HepG2 (cell line): ENCODE data around the gene DDX17. TPM values are rescaled to one million over a fixed set of nuclear protein-coding genes. Genes with fewer than 3 reads are reported as not detected.

ENCODE experiments used
- ATAC-seq: fragments of 200-7000 bp; cut with Tn5 transposase; 3 replicates; pipeline ENCODE4 v1.9.1; 2020; ENCODE audit warnings: mild to moderate bottlenecking, moderate library complexity
- BruUV-seq: library from RNA; stranded (reverse); fragments of 400-500 nt; replicated peaks from 2 replicates; lab custom pipeline; 2021; lab: Mats Ljungman, UMichigan
- CTCF ChIA-PET: fragments of 300-600 bp; formaldehyde crosslinking; extraction: SDS; loops from one replicate; lab custom pipeline; 2021; ENCODE audit warnings: low total read pairs, inconsistent platforms, low intra/inter-chr PET ratio; lab: Yijun Ruan, JAX
- POLR2A ChIA-PET: fragments of 350-600 bp; sonication (Branson Sonifier 250); formaldehyde crosslinking; loops from one replicate; lab custom pipeline; 2020; ENCODE audit warnings: antibody characterized with exemption, inconsistent platforms; lab: Yijun Ruan, JAX
- DNase-seq: peaks from one replicate; pipeline ENCODE4 v3.0.0-alpha.2; 2015; ENCODE audit warnings: low spot score
- FAIRE-seq: peaks from 3 replicates; lab custom pipeline; 2011; peaks lifted over from hg19 to GRCh38; lab: Jason Lieb, UNC
- H2AFZ ChIP-seq: one replicate; pipeline ENCODE4 v1.6.1; 2011; ENCODE audit warnings: low read length, inconsistent platforms
- H3K27ac ChIP-seq: fragments of 300-600 bp; 3 replicates; pipeline ENCODE4 v1.8.0; 2011; ENCODE audit warnings: mixed run types, mild to moderate bottlenecking, mixed read lengths, low read length, inconsistent platforms; ENCODE audit not compliant: insufficient read depth; ENCODE audit errors: extremely low read length
- H3K27me3 ChIP-seq, 2 experiments: fragments of 200-600 bp in 1 of 2; 2 replicates in 1 of 2; 3 replicates in 1 of 2; pipeline versions ENCODE4 v1.6.0 to v1.8.0; 2011; ENCODE audit warnings: low read length in 2 of 2, mild to moderate bottlenecking in 2 of 2, moderate library complexity in 2 of 2, inconsistent platforms in 1 of 2; ENCODE audit not compliant: insufficient read depth in 2 of 2, control insufficient read depth in 1 of 2
- H3K36me3 ChIP-seq, 2 experiments: fragments of 200-600 bp in 1 of 2; replicated peaks in 1 of 2; 2 replicates in 1 of 2; 3 replicates in 1 of 2; pipeline versions ENCODE4 v1.5.1 to v1.8.0; 2011; ENCODE audit warnings: low read length in 2 of 2, inconsistent platforms in 1 of 2; ENCODE audit not compliant: insufficient read depth in 2 of 2, control insufficient read depth in 1 of 2
- H3K4me1 ChIP-seq: 2 replicates; pipeline ENCODE4 v1.5.1; 2012; ENCODE audit warnings: low read length, inconsistent platforms; ENCODE audit not compliant: insufficient read depth
- H3K4me2 ChIP-seq: 2 replicates; pipeline ENCODE4 v1.6.0; 2011; ENCODE audit warnings: low read depth, low read length, inconsistent platforms
- H3K4me3 ChIP-seq, 3 experiments: fragments of 200-600 bp in 1 of 3; sonication (generic), shearing (Covaris generic) in 1 of 3; replicated peaks in 1 of 3; 2 replicates each; pipeline ENCODE4 v1.5.1; 2011 to 2016; ENCODE audit warnings: low read length in 3 of 3, inconsistent platforms in 2 of 3, low read depth in 2 of 3, mild to moderate bottlenecking in 2 of 3, control low read depth in 1 of 3, mixed read lengths in 1 of 3; ENCODE audit not compliant: insufficient read depth in 1 of 3
- H3K79me2 ChIP-seq: one replicate; pipeline ENCODE4 v1.6.1; 2011; ENCODE audit warnings: low read length, inconsistent platforms; ENCODE audit not compliant: insufficient read depth
- H3K9ac ChIP-seq: 2 replicates; pipeline ENCODE4 v1.6.0; 2011; ENCODE audit warnings: mild to moderate bottlenecking, low read depth, low read length, inconsistent platforms; ENCODE audit not compliant: insufficient read depth
- H3K9me3 ChIP-seq: 2 replicates; pipeline ENCODE4 v1.5.1; 2012; ENCODE audit warnings: mild to moderate bottlenecking, low read length
- H4K20me1 ChIP-seq: 2 replicates; pipeline ENCODE4 v1.6.0; 2011; ENCODE audit warnings: inconsistent platforms, mild to moderate bottlenecking, low read length, moderate library complexity; ENCODE audit not compliant: insufficient read depth
- ATF7 ChIP-seq, 2 experiments: fragments of 450-650 bp in 1 of 2; sonication (generic) in 1 of 2; formaldehyde crosslinking in 1 of 2; IDR thresholded peaks; 2 replicates each; pipeline versions ENCODE4 v1.4.0 to v1.6.1; 2016 to 2020; ENCODE audit warnings: antibody characterized with exemption in 1 of 2, mild to moderate bottlenecking in 1 of 2, missing genetic modification reagents in 1 of 2
- CENPX ChIP-seq: sonication (generic); formaldehyde crosslinking; IDR thresholded peaks from 2 replicates; pipeline ENCODE4 v1.9.0; 2021; ENCODE audit warnings: mild to moderate bottlenecking, missing genetic modification reagents, moderate library complexity
- HMG20B ChIP-seq: conservative IDR thresholded peaks from 2 replicates; pipeline ENCODE4 v1.6.1; 2016; ENCODE audit warnings: missing genetic modification reagents, missing compliant biosample characterization
- KLF9 ChIP-seq: IDR thresholded peaks from 2 replicates; pipeline ENCODE4 v1.6.1; 2016; ENCODE audit warnings: low read depth
- MXD1 ChIP-seq: sonication (generic); formaldehyde crosslinking; IDR thresholded peaks from 2 replicates; pipeline ENCODE4 v1.4.0; 2020; ENCODE audit warnings: mild to moderate bottlenecking, missing genetic modification reagents
- NRL ChIP-seq: sonication (generic); formaldehyde crosslinking; IDR thresholded peaks from 2 replicates; pipeline ENCODE4 v1.5.0; 2020; ENCODE audit warnings: missing genetic modification reagents, mild to moderate bottlenecking, moderate library complexity, borderline replicate concordance
- POGZ ChIP-seq: sonication (generic); formaldehyde crosslinking; IDR thresholded peaks from 2 replicates; pipeline ENCODE4 v1.4.0; 2020; ENCODE audit warnings: mild to moderate bottlenecking, missing genetic modification reagents
- PRDM10 ChIP-seq: sonication (generic); formaldehyde crosslinking; IDR thresholded peaks from 2 replicates; pipeline ENCODE4 v1.4.0; 2020; ENCODE audit warnings: low read depth, missing genetic modification reagents
- ZNF232 ChIP-seq: sonication (generic); formaldehyde crosslinking; IDR thresholded peaks from 2 replicates; pipeline ENCODE4 v1.4.0; 2020; ENCODE audit warnings: missing genetic modification reagents, borderline replicate concordance
- ZNF572 ChIP-seq: sonication (generic); formaldehyde crosslinking; IDR thresholded peaks from 2 replicates; pipeline ENCODE4 v1.5.1; 2020; ENCODE audit warnings: mild to moderate bottlenecking, missing genetic modification reagents
- ZNF704 ChIP-seq: sonication (generic); formaldehyde crosslinking; IDR thresholded peaks from 2 replicates; pipeline ENCODE4 v1.8.1; 2023; ENCODE audit warnings: mild to moderate bottlenecking, inconsistent platforms, moderate library complexity, missing genetic modification reagents, borderline replicate concordance
- ZSCAN20 ChIP-seq: sonication (generic); formaldehyde crosslinking; IDR thresholded peaks from 2 replicates; pipeline ENCODE4 v1.4.0; 2020; ENCODE audit warnings: missing genetic modification reagents, mild to moderate bottlenecking, borderline replicate concordance
- ZSCAN25 ChIP-seq: sonication (generic); formaldehyde crosslinking; IDR thresholded peaks from 2 replicates; pipeline ENCODE4 v1.8.0; 2022; ENCODE audit warnings: mild to moderate bottlenecking, missing genetic modification reagents
- WGBS: methylation state at CpG from one replicate; pipeline ENCODE4 v1.1.6; 2017; ENCODE audit warnings: low lambda C conversion rate; 5-methylcytosine and 5-hydroxymethylcytosine counted together
- in situ Hi-C: cut with HindIII; loops from 2 replicates; pipeline ENCODE4 v1.10.0; 2017; ENCODE audit warnings: low pct_unique_long_range_greater_than_20kb; ENCODE audit not compliant: extremely low pct_ligation_motif_present
- intact Hi-C: fragments of 100-400 bp; cut with micrococcal nuclease; formaldehyde crosslinking; loops from one replicate; pipeline ENCODE4 v1.10.0; 2022; ENCODE audit not compliant: unreplicated experiment
- polyA plus RNA-seq, 8 experiments: library from polyadenylated mRNA; depleted of rRNA in 3 of 8; stranded (reverse) in 7 of 8; unstranded in 1 of 8; fragments of >200 nt; fragmentation: Illumina TruSeq in 4 of 8; extraction: Trizol in 4 of 8; gene quantifications; 2 replicates each; pipeline versions ENCODE4 v1.2.1 to v1.2.3, GENCODE V29; 2011 to 2016; ENCODE audit warnings: low read depth in 4 of 8, missing spikeins in 1 of 8, mixed read lengths in 1 of 8; ENCODE audit not compliant: insufficient read depth in 1 of 8
- total RNA-seq, 5 experiments: library from RNA; depleted of rRNA; stranded (reverse); fragments of >200 nt; fragmentation: Illumina TruSeq; extraction: Trizol; gene quantifications; 2 replicates each; pipeline ENCODE4 v1.2.3, GENCODE V29; 2016; ENCODE audit warnings: low read depth in 1 of 5

DDX17 gene
- total and polyA plus RNA-seq, 2 of the 13 experiments (the other 11 are each of a cell fraction or from before 2014, with no cell fraction given): 238 to 344 TPM

GRCh38 chr22:38456841-38457699 is 49.0 kb downstream of the DDX17 start:
- Histone ChIP-seq H3K4me1 (peaks cover 32% of the 10 kb centered on the region), H4K20me1 (no peaks in the 10 kb centered on the region), H3K27ac (no peak overlapping the region), H3K36me3 (no peaks in the 10 kb centered on the region), H3K4me2 (no peak overlapping the region), H2AFZ (no peak overlapping the region), H3K9ac (no peak overlapping the region), H3K79me2 (no peaks in the 10 kb centered on the region), H3K27me3 (peaks cover 15 to 69% of the 10 kb centered on the region in 2 experiments), H3K9me3 (no peaks in the 10 kb centered on the region), H3K4me3 (no peak overlapping the region)
- DNase-seq (no peak), ATAC-seq (no peak), FAIRE-seq (no peak)
- TF ChIP-seq ZNF232 (CRISPR knock-in tag): no peak
- TF ChIP-seq HMG20B (CRISPR knock-in tag): no peak
- TF ChIP-seq ZNF704 (CRISPR knock-in tag): no peak
- no peak for TF ChIP-seq ZSCAN20 (CRISPR knock-in tag)
- no peak for TF ChIP-seq KLF9 (CRISPR knock-in tag)
- TF ChIP-seq PRDM10 (CRISPR knock-in tag): no peak
- no peak for TF ChIP-seq POGZ (CRISPR knock-in tag)
- TF ChIP-seq CENPX (CRISPR knock-in tag): no peak
- no peak for TF ChIP-seq MXD1
- no peak for TF ChIP-seq ZNF572 (CRISPR knock-in tag)
- TF ChIP-seq ATF7 (IDR thresholded peaks at IDR 0.05): no peak
- TF ChIP-seq ATF7 (CRISPR knock-in tag; IDR thresholded peaks at IDR 0.05): no peak
- TF ChIP-seq ZSCAN25 (CRISPR knock-in tag): no peak
- no peak for TF ChIP-seq NRL
- whole genome bisulfite sequencing: 31% methylated on average over 9 of the region's 14 CpGs
- ChIA-PET CTCF (no interaction called here), POLR2A (no interaction called here)
- in situ Hi-C loops (no loop called here), intact Hi-C loops (no loop called here)
- no TSS peak for BruUV-seq
